ENCODE results near the gene TMOD1. TPM values are rescaled to one million over a fixed set of nuclear protein-coding genes. Genes with fewer than 3 reads are reported as not detected.
"Not testable (repeated sequence)": the region's sequence is repeated elsewhere in the genome, so short reads cannot be mapped to it uniquely, and the experiment has no call there.

TMOD1 gene
- total and polyA plus RNA-seq, 2 experiments from 2014 or later, result 0.69 to 4.5 TPM

DNA sequence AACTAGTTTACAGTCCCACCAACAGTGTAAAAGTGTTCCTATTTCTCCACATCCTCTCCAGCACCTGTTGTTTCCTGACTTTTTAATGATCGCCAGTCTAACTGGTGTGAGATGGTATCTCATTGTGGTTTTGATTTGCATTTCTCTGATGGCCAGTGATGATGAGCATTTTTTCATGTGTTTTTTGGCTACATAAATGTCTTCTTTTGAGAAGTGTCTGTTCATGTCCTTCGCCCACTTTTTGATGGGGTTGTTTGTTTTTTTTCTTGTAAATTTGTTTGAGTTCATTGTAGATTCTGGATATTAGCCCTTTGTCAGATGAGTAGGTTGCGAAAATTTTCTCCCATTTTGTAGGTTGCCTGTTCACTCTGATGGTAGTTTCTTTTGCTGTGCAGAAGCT lies 80.1 kb downstream of the TMOD1 start:
- not testable (repeated sequence) for H3K27me3 ChIP-seq (ENCODE audit: insufficient read depth); H3K9me3 Mint-ChIP-seq; H2AFZ ChIP-seq; H3K27ac Mint-ChIP-seq; H3K4me3 Mint-ChIP-seq; H3K27me3 Mint-ChIP-seq (ENCODE audit: insufficient read depth, low read depth, poor library complexity); DNase-seq (ENCODE audit: low spot score); H3F3A ChIP-seq (replicated peaks; ENCODE audit: low read depth); H3K36me3 ChIP-seq (ENCODE audit: insufficient read depth); H3K27ac ChIP-seq (ENCODE audit: low read depth); H3K79me2 ChIP-seq (replicated peaks; ENCODE audit: insufficient read depth); H3K4me3 ChIP-seq; H3K4me1 Mint-ChIP-seq; H3K36me3 Mint-ChIP-seq (ENCODE audit: low read depth); H3K9me2 ChIP-seq (ENCODE audit: insufficient read depth); H3K4me2 ChIP-seq; H3K4me1 ChIP-seq (ENCODE audit: insufficient read depth); ATAC-seq; H4K20me1 ChIP-seq (replicated peaks; ENCODE audit: insufficient read depth)

DNA sequence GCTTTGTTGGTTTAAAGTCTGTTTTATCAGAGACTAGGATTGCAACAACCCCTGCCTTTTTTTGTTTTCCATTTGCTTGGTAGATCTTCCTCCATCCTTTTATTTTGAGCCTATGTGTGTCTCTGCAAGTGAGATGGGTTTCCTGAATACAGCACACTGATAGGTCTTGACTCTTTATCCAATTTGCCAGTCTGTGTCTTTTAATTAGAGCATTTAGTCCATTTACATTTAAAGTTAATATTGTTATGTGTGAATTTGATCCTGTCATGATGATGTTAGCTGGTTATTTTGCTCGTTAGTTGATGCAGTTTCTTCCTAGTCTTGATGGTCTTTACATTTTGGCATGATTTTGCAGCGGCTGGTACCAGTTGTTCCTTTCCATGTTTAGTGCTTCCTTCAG lies 83.3 kb downstream of the TMOD1 start:
- not testable (repeated sequence) for H3K4me2 ChIP-seq; H3K27ac ChIP-seq (ENCODE audit: low read depth); ATAC-seq; H3K4me3 ChIP-seq; H4K20me1 ChIP-seq (replicated peaks; ENCODE audit: insufficient read depth); H3K36me3 ChIP-seq (ENCODE audit: insufficient read depth); H3F3A ChIP-seq (replicated peaks; ENCODE audit: low read depth); H3K27me3 Mint-ChIP-seq (ENCODE audit: insufficient read depth, low read depth, poor library complexity); H3K4me1 ChIP-seq (ENCODE audit: insufficient read depth); DNase-seq (ENCODE audit: low spot score); H3K4me3 Mint-ChIP-seq; H3K79me2 ChIP-seq (replicated peaks; ENCODE audit: insufficient read depth); H3K27me3 ChIP-seq (ENCODE audit: insufficient read depth); H3K27ac Mint-ChIP-seq; H3K4me1 Mint-ChIP-seq; H2AFZ ChIP-seq; H3K9me2 ChIP-seq (ENCODE audit: insufficient read depth)
- H3K9me3 Mint-ChIP-seq, result peaks cover 15% of the 10 kb centered on the region
- peaks cover 13% of the 10 kb centered on the region; the same call in 2 of the 3 replicates for H3K36me3 Mint-ChIP-seq (ENCODE audit: low read depth)

DNA sequence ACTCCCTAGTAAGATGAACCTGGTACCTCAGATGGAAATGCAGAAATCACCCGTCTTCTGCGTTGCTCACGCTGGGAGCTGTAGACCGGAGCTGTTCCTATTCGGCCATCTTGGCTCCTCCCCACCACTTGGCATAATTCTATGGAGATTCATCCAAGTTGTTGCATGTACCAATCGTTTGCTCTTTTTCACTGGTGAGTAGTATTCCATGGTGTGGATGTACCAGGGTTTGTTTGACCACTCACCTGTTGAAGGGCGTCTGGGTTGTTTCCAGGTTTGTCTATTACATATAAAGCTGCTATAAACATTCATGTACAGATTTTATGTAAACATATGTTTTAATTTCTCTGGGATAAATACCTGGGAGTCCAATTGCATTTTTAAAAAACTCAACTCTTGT lies 85.4 kb downstream of the TMOD1 start:
- not testable (repeated sequence) for H3K9me2 ChIP-seq (ENCODE audit: insufficient read depth); H3K4me3 ChIP-seq; H3K4me3 Mint-ChIP-seq; H3K27me3 ChIP-seq (ENCODE audit: insufficient read depth); H3K79me2 ChIP-seq (replicated peaks; ENCODE audit: insufficient read depth); H3K27me3 Mint-ChIP-seq (ENCODE audit: insufficient read depth, low read depth, poor library complexity); DNase-seq (ENCODE audit: low spot score); H3K4me2 ChIP-seq; H3K4me1 ChIP-seq (ENCODE audit: insufficient read depth); H3K27ac Mint-ChIP-seq; H3K27ac ChIP-seq (ENCODE audit: low read depth); ATAC-seq; H4K20me1 ChIP-seq (replicated peaks; ENCODE audit: insufficient read depth); H3K4me1 Mint-ChIP-seq; H3K36me3 ChIP-seq (ENCODE audit: insufficient read depth); H3F3A ChIP-seq (replicated peaks; ENCODE audit: low read depth)
- peak overlapping the region; percentile 52; the same call in 1 of the 2 replicates for H2AFZ ChIP-seq
- H3K9me3 Mint-ChIP-seq, result peaks cover 15% of the 10 kb centered on the region
- peaks cover 13% of the 10 kb centered on the region; the same call in 2 of the 3 replicates for H3K36me3 Mint-ChIP-seq (ENCODE audit: low read depth)

DNA sequence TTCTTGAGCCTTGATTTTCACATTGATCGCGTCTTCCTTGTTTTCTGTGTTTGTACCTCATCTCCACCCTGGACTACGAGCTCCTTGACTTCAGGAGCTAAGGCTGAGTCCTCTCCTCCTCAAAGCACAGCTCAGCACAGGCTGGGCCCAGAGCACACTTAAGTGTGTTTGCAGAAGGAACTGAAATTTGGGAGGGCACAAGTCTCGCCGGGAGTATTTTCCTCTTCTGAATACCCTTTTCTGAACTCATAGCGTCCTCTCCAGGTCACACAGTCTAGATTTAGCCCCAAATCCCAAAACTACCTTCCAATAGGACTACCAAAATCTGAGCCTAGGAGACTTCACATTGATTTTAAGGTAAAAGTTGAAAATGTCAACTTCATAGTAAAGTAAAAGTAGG lies 90.1 kb downstream of the TMOD1 start:
- Histone ChIP-seq H3K79me2 (replicated peaks; ENCODE audit: insufficient read depth) (no peaks in the 10 kb centered on the region), H3K36me3 (ENCODE audit: insufficient read depth) (0 out of 2 replicates have a peak, but pooled peaks cover 4% of the 10 kb centered on the region), H3K4me3 (no peak overlapping the region), H3K27me3 (ENCODE audit: insufficient read depth) (no peaks in the 10 kb centered on the region), H3K4me2 (no peak overlapping the region), H2AFZ (peak overlapping the region; percentile 80), H3F3A (replicated peaks; ENCODE audit: low read depth) (no peaks in the 10 kb centered on the region), H3K9me2 (ENCODE audit: insufficient read depth) (0 out of 2 replicates have a peak, but pooled peaks cover 4% of the 10 kb centered on the region), H3K4me1 (ENCODE audit: insufficient read depth) (peaks cover 6% of the 10 kb centered on the region; the same call in 1 of the 2 replicates), H3K27ac (ENCODE audit: low read depth) (no peak overlapping the region), H4K20me1 (replicated peaks; ENCODE audit: insufficient read depth) (no peaks in the 10 kb centered on the region)
- H3K36me3 Mint-ChIP-seq (ENCODE audit: low read depth), result peaks cover 13% of the 10 kb centered on the region
- TF ChIP-seq ZNF331 (CRISPR knock-in tag; IDR thresholded peaks at IDR 0.05; ENCODE audit: low read depth), result no peak
- TF ChIP-seq, protein P1, sequence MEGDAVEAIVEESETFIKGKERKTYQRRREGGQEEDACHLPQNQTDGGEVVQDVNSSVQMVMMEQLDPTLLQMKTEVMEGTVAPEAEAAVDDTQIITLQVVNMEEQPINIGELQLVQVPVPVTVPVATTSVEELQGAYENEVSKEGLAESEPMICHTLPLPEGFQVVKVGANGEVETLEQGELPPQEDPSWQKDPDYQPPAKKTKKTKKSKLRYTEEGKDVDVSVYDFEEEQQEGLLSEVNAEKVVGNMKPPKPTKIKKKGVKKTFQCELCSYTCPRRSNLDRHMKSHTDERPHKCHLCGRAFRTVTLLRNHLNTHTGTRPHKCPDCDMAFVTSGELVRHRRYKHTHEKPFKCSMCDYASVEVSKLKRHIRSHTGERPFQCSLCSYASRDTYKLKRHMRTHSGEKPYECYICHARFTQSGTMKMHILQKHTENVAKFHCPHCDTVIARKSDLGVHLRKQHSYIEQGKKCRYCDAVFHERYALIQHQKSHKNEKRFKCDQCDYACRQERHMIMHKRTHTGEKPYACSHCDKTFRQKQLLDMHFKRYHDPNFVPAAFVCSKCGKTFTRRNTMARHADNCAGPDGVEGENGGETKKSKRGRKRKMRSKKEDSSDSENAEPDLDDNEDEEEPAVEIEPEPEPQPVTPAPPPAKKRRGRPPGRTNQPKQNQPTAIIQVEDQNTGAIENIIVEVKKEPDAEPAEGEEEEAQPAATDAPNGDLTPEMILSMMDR (conservative IDR thresholded peaks at IDR 0.05; ENCODE audit: low read depth in 2 of 2), result peak; percentile 36 to 60
- no peak for TF ChIP-seq EZH2 (IDR thresholded peaks at IDR 0.05; ENCODE audit: low read depth, unreplicated experiment)
- DNase-seq (ENCODE audit: low spot score) (peak; percentile 23), ATAC-seq (peak; percentile 54)
- no peaks in the 10 kb centered on the region for H3K27me3 Mint-ChIP-seq (ENCODE audit: insufficient read depth, low read depth, poor library complexity)
- H3K4me1 Mint-ChIP-seq, result peaks cover 11% of the 10 kb centered on the region
- no peak overlapping the region for H3K4me3 Mint-ChIP-seq
- H3K9me3 Mint-ChIP-seq, result peaks cover 14% of the 10 kb centered on the region
- H3K27ac Mint-ChIP-seq, result no peak overlapping the region

All from GM23338 (cell line).